Astrocyte (in vitro differentiated cells and primary cell): Measurements from ENCODE around the gene C3.

Source experiments
- EZH2 ChIP-seq: IDR thresholded peaks from 2 replicates; pipeline ENCODE4 v1.6.1; 2012; ENCODE audit warnings: mild to moderate bottlenecking, low read length, inconsistent platforms; ENCODE audit not compliant: insufficient read depth
- TF ChIP-seq, protein P1 (sequence below): IDR thresholded peaks from 2 replicates; pipeline ENCODE4 v1.5.1; 2011; ENCODE audit warnings: low read depth, mild to moderate bottlenecking, inconsistent platforms, low read length, moderate library complexity; ENCODE audit not compliant: insufficient read depth

- TF ChIP-seq, protein P1, sequence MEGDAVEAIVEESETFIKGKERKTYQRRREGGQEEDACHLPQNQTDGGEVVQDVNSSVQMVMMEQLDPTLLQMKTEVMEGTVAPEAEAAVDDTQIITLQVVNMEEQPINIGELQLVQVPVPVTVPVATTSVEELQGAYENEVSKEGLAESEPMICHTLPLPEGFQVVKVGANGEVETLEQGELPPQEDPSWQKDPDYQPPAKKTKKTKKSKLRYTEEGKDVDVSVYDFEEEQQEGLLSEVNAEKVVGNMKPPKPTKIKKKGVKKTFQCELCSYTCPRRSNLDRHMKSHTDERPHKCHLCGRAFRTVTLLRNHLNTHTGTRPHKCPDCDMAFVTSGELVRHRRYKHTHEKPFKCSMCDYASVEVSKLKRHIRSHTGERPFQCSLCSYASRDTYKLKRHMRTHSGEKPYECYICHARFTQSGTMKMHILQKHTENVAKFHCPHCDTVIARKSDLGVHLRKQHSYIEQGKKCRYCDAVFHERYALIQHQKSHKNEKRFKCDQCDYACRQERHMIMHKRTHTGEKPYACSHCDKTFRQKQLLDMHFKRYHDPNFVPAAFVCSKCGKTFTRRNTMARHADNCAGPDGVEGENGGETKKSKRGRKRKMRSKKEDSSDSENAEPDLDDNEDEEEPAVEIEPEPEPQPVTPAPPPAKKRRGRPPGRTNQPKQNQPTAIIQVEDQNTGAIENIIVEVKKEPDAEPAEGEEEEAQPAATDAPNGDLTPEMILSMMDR: no peak
- no peak for TF ChIP-seq EZH2
Measured at GRCh38 chr19:6730153-6730804, 9.8 kb upstream of the C3 start.
